ENCODE measurements around the gene MYRIP. TPM values are rescaled to one million over a fixed set of nuclear protein-coding genes. Genes with fewer than 3 reads are reported as not detected.

MYRIP gene
- total and polyA plus RNA-seq, 2 of the 4 experiments (the other 2 are of a cell fraction) = not detected

DNA sequence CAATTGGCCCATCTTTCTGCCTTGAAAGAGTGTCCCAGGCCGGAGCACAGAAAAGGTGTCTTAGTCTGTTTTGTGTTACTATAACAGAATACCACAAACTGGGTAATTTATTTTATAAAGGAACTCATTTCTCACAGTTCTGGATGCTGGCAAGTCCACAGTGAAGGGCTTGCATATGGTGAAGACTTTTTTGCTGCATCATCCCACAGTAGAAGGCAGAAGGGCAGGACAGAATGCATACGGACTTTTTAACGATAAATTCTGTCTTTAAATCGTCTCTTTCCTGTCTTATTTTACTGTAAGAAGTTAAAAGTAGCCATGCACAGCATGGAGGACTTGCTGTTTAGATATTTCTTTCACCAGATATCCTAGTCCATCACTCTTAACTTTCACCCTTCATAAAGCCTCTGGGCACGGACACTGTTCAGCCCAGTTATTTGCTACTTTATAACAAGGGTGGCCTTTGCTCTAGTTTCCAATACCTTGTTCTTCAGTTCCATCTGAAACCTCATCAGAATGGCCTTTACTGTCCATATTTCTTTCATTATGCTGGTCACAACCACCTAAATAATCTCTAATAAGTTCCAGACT lies 489.8 kb downstream of the MYRIP start:
- Histone ChIP-seq H4K20me1 (ENCODE audit: insufficient read depth, low read length) (no peaks in the 10 kb centered on the region), H3K56ac (ENCODE audit: extremely low read depth, insufficient read depth, low read length) (no peak overlapping the region), H3K4ac (ENCODE audit: low read depth, low read length) (no peak overlapping the region), H2AFZ (replicated peaks; ENCODE audit: low read length, poor library complexity) (no peak overlapping the region), H2BK120ac (ENCODE audit: low read depth, low read length) (no peak overlapping the region; the same call in 1 of the 2 replicates), H3K27ac (ENCODE audit: insufficient read depth, low read length) (peak overlapping the region; percentile 27; the same call in 1 of the 2 replicates), H3K4me3 (ENCODE audit: insufficient read depth, low read depth, low read length) (no peak overlapping the region), H3K4me2 (ENCODE audit: low read depth, low read length) (no peak overlapping the region; the same call in 1 of the 2 replicates), H3K4me1 (ENCODE audit: control insufficient read depth, insufficient read depth, low read length) (no peaks in the 10 kb centered on the region; the same call in 1 of the 2 replicates), H3K9me1 (ENCODE audit: insufficient read depth, low read length) (no peaks in the 10 kb centered on the region), H4K91ac (ENCODE audit: insufficient read depth, low read depth, low read length) (no peak overlapping the region), H3K36me3 (ENCODE audit: control insufficient read depth, insufficient read depth, low read length) (no peaks in the 10 kb centered on the region), H3K79me1 (ENCODE audit: low read depth in 1 of 2, low read length in 2 of 2) (no peaks in the 10 kb centered on the region), H2BK15ac (ENCODE audit: low read depth, low read length) (no peak overlapping the region), H4K8ac (ENCODE audit: low read depth in 2 of 2, low read length in 2 of 2) (peak overlapping the region in 1 of 2 experiments; percentile 34; a peak in 1 of 4 replicates), H2BK20ac (ENCODE audit: low read depth, low read length) (no peak overlapping the region), H2BK5ac (ENCODE audit: low read depth, low read length, poor library complexity, severe bottlenecking) (peak overlapping the region; percentile 61), H3K18ac (ENCODE audit: low read depth, low read length) (peak overlapping the region; percentile 41; the same call in 1 of the 2 replicates), H4K5ac (ENCODE audit: low read depth, low read length) (peak overlapping the region; percentile 20; the same call in 1 of the 2 replicates), H2AK9ac (replicated peaks; ENCODE audit: low read depth, low read length, poor library complexity) (no peak overlapping the region), H2AK5ac (ENCODE audit: low read depth, low read length) (no peak overlapping the region), H3K9ac (ENCODE audit: low read depth, low read length) (no peak overlapping the region), H3K9me3 (ENCODE audit: control insufficient read depth, insufficient read depth, low read length) (no peaks in the 10 kb centered on the region), H3K23ac (ENCODE audit: low read depth, low read length) (no peak overlapping the region), H3K27me3 (ENCODE audit: control insufficient read depth, insufficient read depth, low read length) (no peaks in the 10 kb centered on the region), H3K14ac (replicated peaks; ENCODE audit: low read depth, low read length) (no peak overlapping the region)
- CTCF ChIA-PET = no interaction called here
- dilution Hi-C loops (cut with HindIII; ENCODE audit: low sequenced_read_pairs, unreplicated experiment) (no loop called here), intact Hi-C loops (cut with micrococcal nuclease) (no loop called here), in situ Hi-C loops (cut with MboI; ENCODE audit: low sequenced_read_pairs) (no loop called here)
- WGBS, 2 experiments (ENCODE audit: extremely low coverage in 2 of 2, insufficient read length in 1 of 2) = no CpG with 5 or more reads among the region's 5 CpGs
- DNase-seq (no peak), ATAC-seq (ENCODE audit: low read depth) (peak; percentile 16; the same call in 1 of the 2 replicates)
- POLR2A ChIA-PET (ENCODE audit: unreplicated experiment) = no interaction called here
- TF ChIP-seq CTCF (conservative IDR thresholded peaks at IDR 0.05; ENCODE audit: low read depth, low read length) (no peak), FOS (IDR thresholded peaks at IDR 0.05; ENCODE audit: low read depth, low read length) (no peak), CEBPB (IDR thresholded peaks at IDR 0.05; ENCODE audit: low read depth, low read length) (no peak), CHD1 (IDR thresholded peaks at IDR 0.05; ENCODE audit: low read depth, low read length) (no peak), NFE2L2 (IDR thresholded peaks at IDR 0.05; ENCODE audit: low read depth, low read length) (no peak), RCOR1 (IDR thresholded peaks at IDR 0.05; ENCODE audit: insufficient replicate concordance, low read length) (no peak), BHLHE40 (IDR thresholded peaks at IDR 0.05; ENCODE audit: low read depth, low read length) (no peak), MAFK (IDR thresholded peaks at IDR 0.05; ENCODE audit: low read depth, low read length) (no peak), SMC3 (IDR thresholded peaks at IDR 0.05; ENCODE audit: low read depth, low read length) (no peak), POLR2A (IDR thresholded peaks at IDR 0.05; ENCODE audit: low read depth, low read length) (no peak)
- BruUV-seq (replicated peaks) = no TSS peak
